Measurements from ENCODE around the gene RAB11FIP4.

GRCh38 chr17:31536451-31536850, 145.0 kb downstream of the RAB11FIP4 start:
- TF ChIP-seq CTCF (IDR thresholded peaks at IDR 0.05) (no peak), SMC3 (IDR thresholded peaks at IDR 0.05; ENCODE audit: low read depth, low read length) (no peak), TCF12 (IDR thresholded peaks at IDR 0.05) (no peak), CHD2 (IDR thresholded peaks at IDR 0.05; ENCODE audit: low read length, partially characterized antibody) (no peak), GABPA (IDR thresholded peaks at IDR 0.05; ENCODE audit: low read depth) (no peak), EP300 (IDR thresholded peaks at IDR 0.05; ENCODE audit: borderline replicate concordance in 1 of 2, low read depth in 1 of 2, low read length in 1 of 2) (no peak)
- TF ChIP-seq, protein P1, sequence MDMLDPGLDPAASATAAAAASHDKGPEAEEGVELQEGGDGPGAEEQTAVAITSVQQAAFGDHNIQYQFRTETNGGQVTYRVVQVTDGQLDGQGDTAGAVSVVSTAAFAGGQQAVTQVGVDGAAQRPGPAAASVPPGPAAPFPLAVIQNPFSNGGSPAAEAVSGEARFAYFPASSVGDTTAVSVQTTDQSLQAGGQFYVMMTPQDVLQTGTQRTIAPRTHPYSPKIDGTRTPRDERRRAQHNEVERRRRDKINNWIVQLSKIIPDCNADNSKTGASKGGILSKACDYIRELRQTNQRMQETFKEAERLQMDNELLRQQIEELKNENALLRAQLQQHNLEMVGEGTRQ (IDR thresholded peaks at IDR 0.05; ENCODE audit: borderline replicate concordance, low read depth, low read length) = no peak
